Keratinocyte (primary cell): Measurements from ENCODE around the gene CIPC.

Experiments
- CTCF ChIP-seq, 3 experiments: IDR thresholded peaks in 1 of 3; conservative IDR thresholded peaks in 1 of 3; optimal IDR thresholded peaks in 1 of 3; 2 replicates in 2 of 3; 3 replicates in 1 of 3; pipeline versions ENCODE3 to v1.5.1; 2011; ENCODE audit warnings: low read length in 3 of 3, mild to moderate bottlenecking in 3 of 3, moderate library complexity in 2 of 3, control low read depth in 1 of 3, inconsistent platforms in 1 of 3; ENCODE audit not compliant: insufficient read depth in 2 of 3; ENCODE audit errors: extremely low read depth in 1 of 3
- EZH2 ChIP-seq: IDR thresholded peaks from one replicate; pipeline ENCODE4 v1.6.1; 2012; ENCODE audit warnings: inconsistent platforms, mild to moderate bottlenecking, low read length, moderate library complexity

- TF ChIP-seq CTCF (optimal IDR thresholded peaks at IDR 0.05 in 1 of 3, IDR thresholded peaks at IDR 0.05 in 1 of 3, conservative IDR thresholded peaks at IDR 0.05 in 1 of 3; ENCODE audit: extremely low read depth in 1 of 3, insufficient read depth in 2 of 3, low read length in 3 of 3) = peak in 1 of 3 experiments; percentile 49
- no peak for TF ChIP-seq EZH2
These were observed 38.7 kb upstream of the CIPC start for GRCh38 chr14:77059276-77059915.
